HPDE6-E6E7 (cell line): ENCODE results near the gene RALBP1.

Experiments used
- DNase-seq: peaks from one replicate; pipeline ENCODE4 v3.0.0; 2011; ENCODE audit warnings: missing footprints; ENCODE audit errors: extremely low spot score

The RALBP1 gene

DNA sequence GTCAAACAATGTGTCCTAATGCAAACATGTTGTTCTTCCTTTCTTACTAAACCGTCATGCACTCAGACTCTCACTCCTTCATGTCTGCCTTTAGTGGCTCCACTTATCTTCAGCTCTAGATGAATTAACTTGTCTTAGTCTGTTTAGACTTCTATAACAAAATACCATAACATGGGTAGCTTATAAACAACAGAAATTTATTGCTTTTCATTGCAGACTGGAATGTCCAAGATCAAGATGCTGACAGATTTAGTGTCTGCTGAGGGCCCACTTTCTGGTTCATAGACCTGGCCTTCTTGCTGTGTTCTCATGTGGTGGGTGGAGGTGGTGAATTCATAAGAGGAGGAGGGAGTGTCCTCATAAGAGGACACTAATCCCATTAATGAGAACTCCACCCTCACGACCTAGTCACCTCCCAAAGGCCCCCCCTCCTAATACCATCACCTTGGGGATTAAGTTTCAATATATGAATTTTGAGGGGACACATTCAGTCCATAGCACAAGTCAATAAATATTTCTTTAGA, 32.3 kb downstream of the RALBP1 start:
- no peak for DNase-seq

DNA sequence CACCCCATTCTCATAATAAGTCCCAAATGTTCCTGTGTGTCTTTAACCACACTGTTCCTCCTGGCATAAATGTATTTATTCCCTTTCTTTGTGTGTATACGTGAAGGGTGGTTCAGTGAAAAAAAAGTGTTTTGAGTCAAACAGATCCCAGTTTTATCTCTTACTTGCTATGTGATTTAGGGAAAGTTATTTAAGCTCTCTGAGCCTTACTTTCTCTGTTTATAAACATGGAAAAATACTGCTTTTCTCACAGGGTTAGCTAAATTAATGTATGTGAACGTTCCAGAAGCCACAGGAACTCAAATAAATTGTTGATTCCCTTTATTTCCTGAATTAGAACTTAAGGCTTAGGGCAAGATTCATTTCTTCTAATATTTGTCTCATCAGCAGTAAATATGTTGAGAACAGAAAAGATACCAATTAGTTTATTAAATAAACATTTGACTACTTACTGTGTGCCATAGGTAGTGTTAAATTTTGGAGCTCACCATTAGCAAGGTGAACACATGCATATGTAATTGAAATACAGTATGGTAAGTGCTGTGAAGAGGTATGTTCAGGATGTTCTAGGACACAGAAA, 33.2 kb downstream of the RALBP1 start:
- DNase-seq = no peak

DNA sequence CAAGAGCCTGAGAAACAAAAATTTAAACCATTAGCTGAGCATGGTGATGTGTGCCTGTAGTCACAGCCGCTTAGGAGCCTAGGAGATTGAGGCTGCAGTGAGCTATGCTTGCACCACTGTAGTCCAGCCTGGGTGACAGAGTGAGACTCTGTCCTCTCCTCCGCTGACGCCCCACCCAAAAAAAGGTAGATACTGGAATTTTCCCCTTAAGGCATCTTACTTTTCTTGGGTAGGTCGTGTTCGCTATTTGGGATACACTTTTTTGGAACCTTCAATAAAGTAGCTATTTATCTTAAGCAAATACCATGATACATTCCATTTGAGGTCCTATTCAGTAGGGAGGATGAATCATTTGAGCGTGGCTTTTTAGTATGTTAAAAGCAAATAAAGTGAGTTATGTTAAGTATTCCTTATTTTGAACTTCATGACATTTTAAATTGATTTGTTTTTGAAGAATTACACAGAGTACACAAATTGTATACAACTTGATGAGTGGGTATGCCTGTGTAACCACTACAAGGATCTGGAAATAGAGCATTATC, 38.7 kb downstream of the RALBP1 start:
- no peak for DNase-seq

- no peak for DNase-seq
Observed at GRCh38 chr18:9516437-9517064, 41.2 kb downstream of the RALBP1 start.

DNA sequence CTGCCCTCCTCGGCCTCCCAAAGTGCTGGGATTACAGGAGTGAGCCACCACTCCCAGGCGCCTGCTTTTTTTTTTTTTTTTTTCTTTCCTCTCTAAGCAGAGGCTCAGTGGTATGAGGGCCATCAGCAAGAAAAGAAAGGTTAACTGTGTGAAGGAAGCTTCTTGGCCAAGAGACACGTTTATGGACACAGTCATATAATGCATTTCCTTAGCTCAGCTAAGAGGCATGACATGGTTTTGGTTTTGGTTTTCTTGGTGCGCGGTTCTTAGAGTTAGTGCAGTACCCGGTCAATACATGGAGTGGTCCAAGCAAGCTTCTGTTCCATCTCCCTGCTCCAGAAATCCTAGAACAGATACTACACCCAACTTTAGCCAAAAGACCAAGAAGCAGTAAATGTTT, 42.6 kb downstream of the RALBP1 start:
- no peak for DNase-seq

- no peak for DNase-seq
Observed at GRCh38 chr18:9519399-9519798, 44.1 kb downstream of the RALBP1 start.

GRCh38 chr18:9520666-9521065, 45.4 kb downstream of the RALBP1 start:
- DNase-seq = no peak

- no peak for DNase-seq
Observed at GRCh38 chr18:9521770-9522169, 46.5 kb downstream of the RALBP1 start.

GRCh38 chr18:9522952-9523351, 47.6 kb downstream of the RALBP1 start:
- no peak for DNase-seq

DNA sequence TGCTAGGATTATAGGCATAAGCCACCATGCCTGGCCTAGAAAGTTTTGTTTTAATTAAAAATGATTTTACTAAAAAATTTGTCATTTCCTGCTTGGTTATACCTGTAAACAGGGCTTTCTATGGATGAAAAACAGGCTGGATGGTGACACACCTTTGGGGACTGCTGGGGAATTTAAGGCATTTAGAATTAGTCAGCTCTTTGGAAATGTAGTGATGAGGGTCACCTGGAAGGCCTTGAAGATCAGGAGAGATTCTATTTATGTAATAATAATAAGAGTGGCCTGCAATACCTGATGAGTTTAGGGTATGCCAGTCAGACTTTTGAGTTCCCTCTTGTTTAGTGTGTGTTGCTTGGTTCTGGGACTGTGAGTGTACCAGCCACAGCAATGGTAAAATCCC, 51.1 kb downstream of the RALBP1 start:
- DNase-seq = no peak

DNA sequence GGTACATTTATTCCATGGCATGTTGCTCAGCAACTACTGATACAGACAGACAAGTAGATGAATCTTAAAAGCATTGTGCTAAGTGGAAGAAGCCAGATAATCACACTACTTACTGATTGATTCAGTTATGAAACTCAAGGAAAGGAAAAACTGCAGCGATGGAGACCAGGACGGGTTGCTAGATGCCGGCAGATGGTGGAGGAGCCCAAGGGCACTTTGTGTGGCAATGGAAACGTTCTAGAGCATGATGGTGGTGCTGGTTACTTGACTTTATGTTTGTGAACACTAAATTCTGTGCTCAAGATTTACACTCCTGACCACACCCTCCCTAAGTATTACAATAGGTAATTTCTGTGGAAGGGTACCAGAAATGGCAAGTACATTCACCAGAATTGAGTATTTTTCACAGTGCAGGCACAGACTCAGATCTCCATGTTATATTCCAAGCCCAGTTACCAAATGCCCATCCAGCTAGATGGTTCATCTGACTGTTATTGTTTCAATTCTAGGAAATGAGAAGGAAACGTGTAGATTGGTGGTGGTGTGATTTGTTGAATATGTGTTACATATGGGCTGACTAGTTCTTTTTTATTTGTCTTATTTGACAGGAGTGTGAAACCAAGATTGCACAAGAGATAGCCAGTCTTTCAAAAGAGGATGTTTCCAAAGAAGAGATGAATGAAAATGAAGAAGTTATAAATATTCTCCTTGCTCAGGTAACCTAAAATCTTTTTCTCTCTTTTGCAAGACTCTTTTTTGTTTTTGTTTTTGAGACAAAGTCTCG, 55.1 kb downstream of the RALBP1 start:
- DNase-seq = no peak

DNA sequence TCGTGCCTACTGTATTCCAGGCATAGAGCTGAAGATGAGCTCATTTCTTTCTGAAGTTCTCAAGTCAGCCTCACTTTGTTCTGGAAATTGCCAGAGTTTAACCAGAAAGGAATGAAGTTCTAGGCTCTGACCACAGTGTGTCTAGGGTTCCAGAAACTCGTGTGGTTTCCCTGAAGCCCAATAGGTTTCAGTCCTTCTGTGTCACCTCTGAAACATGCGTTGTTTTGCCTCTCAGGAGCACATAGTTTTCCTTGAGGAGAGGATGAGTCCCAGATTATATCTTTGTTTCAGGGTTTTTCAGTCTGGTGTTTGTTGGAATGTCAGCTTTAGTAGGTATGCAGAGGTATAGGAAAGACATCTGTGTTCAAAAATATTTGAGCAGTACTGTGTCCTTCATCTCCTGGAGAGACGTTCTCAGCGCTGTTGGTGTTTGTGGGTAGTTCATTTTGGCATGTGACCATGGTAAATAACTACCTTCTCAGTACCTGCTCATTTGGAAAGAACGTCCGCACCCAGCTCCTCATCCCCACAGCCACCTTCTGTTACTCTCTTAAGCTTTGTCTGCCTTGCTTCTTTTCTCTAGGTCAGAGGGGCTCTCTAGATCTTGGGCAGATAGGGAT, 56.6 kb downstream of the RALBP1 start:
- no peak for DNase-seq

- DNase-seq = no peak
Observed at GRCh38 chr18:9534844-9535243, 59.5 kb downstream of the RALBP1 start.

DNA sequence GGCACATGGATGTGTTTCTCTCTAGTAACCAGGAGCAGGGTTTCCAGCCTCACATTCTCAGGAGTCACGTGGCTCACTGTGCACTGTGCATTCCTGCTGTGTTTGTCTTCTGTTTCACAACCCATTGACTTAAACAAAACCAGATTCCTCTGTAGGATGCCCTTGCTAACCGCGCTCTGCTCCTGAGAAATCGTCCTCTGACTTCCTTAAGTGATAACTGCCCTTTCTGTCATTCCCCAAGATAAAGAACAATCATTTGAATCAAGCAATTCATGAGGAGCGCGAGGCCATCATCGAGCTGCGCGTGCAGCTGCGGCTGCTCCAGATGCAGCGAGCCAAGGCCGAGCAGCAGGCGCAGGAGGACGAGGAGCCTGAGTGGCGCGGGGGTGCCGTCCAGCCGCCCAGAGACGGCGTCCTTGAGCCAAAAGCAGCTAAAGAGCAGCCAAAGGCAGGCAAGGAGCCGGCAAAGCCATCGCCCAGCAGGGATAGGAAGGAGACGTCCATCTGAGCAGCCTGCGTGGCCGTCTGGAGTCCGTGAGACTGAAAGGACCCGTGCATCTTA, 60.2 kb downstream of the RALBP1 start:
- DNase-seq = no peak

DNA sequence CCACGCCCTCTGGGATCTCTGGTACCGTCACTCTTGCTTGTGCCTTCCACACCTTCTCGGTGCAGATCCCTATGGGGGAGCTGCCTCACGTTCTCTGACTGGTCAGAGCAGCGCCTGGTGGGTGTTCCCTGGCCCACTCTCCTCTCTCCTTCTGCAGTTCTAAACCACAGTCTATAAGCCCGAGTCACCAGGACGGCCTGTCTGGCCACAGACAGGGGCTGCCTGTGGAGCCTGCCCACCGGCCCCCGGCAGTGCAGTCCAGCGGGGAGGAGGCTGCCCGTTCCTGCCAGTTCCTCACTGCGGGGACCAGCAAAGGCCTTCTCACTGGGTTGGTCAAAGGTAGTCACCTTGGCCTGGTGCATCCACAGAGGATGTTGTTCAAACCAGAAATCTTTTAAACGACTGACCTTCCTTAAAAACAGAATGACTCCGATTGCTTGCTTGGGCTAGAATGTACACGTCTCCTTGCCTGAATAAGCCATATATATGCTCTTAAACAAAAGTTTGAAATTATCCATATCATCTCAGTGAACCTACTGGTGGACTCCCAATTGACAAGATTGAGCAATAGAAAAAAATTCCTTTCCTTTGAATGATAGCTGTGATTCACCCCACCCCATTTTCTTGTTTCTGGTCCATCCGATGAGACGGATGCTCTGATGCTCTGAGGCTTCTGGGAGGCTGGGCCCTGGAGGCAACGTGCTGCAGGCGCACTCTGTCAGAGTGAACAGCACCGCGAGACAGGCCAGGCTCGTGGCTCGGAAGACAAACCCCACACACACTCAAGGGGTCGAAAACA, 61.2 kb downstream of the RALBP1 start:
- DNase-seq = no peak

GRCh38 chr18:9537677-9538076, 62.4 kb downstream of the RALBP1 start:
- no peak for DNase-seq

- peak; percentile 65 for DNase-seq
Observed at GRCh38 chr18:9539283-9539682, 64.0 kb downstream of the RALBP1 start.

DNA sequence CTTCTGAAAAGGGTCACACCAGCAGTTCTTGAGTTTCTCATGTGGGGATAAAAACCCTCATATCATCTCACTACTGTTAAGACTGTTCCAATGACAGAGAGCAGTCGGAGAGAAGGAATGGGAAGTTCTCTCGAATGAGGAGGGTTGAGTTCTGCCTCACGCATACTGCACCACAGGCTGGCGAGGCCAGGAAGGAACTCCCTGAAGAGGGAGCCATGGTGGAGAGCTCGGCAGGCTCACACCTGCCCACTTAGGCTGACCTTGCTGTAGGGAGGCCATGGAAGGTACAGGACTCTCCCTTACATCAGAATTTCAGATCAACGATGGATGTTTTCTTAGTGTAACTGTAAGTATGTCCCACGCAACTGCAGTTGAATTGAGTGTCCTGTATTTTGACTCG, 64.6 kb downstream of the RALBP1 start:
- DNase-seq = no peak

GRCh38 chr18:9542924-9543323, 67.6 kb downstream of the RALBP1 start:
- no peak for DNase-seq

- DNase-seq = no peak
Observed at GRCh38 chr18:9545029-9545428, 69.7 kb downstream of the RALBP1 start.

- no peak for DNase-seq
Observed at GRCh38 chr18:9546468-9546867, 71.2 kb downstream of the RALBP1 start.
